GM10266 (cell line): ENCODE data around the gene MEGF11.
"Not testable (repeated sequence)": the region's sequence is repeated elsewhere in the genome, so short reads cannot be mapped to it uniquely, and the experiment has no call there.

Experiments
- DNase-seq: peaks from one replicate; pipeline ENCODE4 v3.0.0; 2012; ENCODE audit errors: extremely low spot score
- TF ChIP-seq, protein P1 (sequence below): IDR thresholded peaks from 2 replicates; pipeline ENCODE4 v1.5.1; 2012; ENCODE audit warnings: mild to moderate bottlenecking, low read depth; ENCODE audit not compliant: control insufficient read depth, insufficient read depth; ENCODE audit errors: missing control alignments

The MEGF11 gene

DNA sequence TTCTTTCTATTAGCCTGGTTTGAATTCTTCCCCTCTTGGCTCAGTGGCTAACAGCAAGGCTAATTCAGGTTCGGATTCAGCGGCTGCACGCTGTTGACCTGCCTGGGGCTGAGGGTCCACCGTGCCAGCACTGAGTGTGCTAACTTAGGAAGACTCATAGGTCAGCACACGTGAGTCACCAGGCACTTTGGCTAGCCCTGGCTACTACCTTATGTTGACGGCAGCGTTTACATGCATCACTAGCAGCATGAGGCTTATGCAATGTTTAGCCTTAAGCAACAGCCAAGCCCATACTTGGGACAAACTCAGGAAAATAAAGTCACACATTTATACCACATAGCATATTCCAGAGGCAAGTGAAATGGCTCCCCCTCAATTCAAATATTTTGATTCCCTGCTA is 246.6 kb downstream of the MEGF11 start:
- TF ChIP-seq, protein P1, sequence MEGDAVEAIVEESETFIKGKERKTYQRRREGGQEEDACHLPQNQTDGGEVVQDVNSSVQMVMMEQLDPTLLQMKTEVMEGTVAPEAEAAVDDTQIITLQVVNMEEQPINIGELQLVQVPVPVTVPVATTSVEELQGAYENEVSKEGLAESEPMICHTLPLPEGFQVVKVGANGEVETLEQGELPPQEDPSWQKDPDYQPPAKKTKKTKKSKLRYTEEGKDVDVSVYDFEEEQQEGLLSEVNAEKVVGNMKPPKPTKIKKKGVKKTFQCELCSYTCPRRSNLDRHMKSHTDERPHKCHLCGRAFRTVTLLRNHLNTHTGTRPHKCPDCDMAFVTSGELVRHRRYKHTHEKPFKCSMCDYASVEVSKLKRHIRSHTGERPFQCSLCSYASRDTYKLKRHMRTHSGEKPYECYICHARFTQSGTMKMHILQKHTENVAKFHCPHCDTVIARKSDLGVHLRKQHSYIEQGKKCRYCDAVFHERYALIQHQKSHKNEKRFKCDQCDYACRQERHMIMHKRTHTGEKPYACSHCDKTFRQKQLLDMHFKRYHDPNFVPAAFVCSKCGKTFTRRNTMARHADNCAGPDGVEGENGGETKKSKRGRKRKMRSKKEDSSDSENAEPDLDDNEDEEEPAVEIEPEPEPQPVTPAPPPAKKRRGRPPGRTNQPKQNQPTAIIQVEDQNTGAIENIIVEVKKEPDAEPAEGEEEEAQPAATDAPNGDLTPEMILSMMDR: no peak
- no peak for DNase-seq

DNA sequence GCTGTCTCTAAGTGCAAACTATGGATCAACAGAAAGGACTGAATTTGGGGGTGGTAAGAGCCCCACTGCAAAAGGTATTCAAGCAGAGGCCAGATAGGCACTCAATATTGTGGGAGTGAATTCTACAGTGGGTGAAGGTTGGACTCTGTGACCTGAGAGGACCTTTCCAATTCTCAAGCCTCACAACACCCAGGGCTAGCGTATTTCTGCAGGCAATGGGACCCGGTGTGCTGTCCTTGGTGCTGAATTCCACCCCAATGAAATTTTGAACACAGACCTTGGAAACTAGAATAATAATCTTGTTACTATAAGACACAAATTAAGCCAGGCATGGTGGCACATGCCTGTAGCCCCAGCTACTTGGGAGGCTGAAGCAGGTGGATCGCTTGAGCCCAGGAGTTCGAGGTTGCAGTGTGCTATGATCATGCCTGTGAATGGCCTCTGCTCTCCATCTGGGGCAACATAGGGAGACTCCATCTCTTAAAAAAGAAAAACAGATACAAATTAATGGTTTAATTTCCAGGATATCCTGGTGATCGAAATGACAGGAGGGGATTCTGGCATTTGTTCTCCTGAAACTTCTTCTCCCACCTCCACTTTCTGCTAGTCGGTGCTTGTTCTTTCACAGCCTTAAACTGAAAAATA is 248.8 kb downstream of the MEGF11 start:
- TF ChIP-seq, protein P1: no peak
- peak; percentile 40 for DNase-seq

DNA sequence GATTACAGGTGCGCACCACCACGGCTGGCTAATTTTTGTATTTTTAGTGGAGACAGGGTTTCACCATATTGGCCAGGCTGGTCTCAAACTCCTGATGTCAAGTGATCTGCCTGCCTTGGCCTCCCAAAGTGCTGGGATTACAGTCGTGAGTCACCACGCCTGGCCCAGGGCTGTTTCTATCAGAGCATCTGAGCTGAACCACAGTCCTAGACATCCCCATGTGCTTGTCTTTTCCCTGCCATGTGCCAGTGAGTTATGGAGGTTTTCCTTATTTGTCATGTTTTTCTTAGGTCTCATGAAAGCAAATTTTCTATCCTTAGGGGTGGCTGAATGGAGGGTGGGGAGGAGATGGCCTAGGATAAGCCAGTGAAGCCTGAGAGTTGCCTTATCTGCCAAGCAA is 250.4 kb downstream of the MEGF11 start:
- DNase-seq: not testable (repeated sequence)

DNA sequence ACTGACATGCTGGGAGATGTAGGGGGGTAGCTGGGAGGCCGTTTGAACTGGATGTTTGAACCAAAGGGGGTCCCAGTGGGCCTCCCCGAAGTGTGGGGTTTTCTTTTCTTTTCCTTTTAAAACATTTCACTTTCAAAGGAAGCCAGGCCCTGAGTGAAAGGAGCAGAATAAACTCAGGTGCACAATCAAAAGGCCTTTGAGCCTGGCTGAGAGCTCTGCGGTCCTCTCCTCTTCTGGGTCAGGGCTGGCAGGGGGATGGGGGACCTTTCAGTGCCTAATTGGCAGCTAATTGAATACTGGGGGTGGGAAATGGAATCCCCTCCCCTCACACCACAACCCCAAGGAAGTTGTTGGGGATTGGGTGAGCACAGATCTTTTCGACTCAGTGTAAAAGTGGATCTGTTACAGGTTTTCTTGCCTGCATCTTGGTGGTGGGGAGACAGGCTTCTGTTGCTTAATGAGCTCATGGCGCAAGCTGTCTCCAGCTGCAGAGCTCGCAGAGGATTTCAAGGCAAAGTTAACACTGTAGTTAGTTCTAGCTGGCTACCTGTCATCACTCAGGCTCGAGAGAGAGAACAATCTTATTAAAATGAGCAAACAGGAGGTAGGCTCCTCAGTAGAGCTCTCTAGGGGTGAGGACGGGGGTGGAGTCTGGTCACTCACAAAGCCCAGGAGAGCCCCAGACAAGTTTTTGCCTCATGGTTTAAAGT is 251.7 kb downstream of the MEGF11 start:
- TF ChIP-seq, protein P1: no peak
- no peak for DNase-seq

DNA sequence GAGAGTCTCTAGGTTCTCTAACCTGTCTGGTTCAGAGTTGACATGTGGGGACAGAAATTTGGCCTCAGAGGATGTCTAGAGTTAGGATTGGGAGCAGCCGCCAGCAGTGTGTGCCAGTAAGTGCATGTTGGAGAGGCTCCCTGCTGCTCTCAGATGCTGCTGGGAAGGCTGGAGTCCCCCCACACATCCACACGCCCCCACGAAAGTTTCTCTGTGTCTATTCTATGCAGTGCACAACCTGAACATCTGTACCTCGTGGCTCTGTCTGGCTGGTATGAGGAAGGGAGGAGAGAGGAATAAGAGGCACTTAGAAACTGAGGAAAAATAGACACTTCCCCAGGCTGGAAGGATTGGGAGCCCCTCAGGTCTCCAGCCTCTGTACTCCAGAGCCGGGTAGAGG is 252.5 kb downstream of the MEGF11 start:
- DNase-seq: no peak

DNA sequence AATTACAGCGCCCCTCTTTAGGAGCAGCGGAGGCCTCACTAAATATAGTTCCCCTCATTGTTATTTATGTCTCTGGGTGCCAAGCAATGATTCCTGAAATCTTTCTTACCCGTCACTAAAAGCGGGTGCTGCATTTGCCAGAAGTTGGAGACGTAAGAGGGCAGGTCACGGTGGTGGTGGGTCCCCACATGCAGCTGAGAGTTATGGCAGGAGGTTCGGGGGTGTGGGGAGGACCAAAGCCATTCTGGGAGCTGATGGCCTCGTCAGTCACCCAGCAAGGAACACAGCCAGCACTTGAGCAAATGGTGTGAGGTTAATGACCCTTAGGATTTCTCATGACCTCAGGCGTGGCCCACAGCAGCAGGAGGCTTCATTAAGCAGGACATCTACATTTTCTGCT is 255.1 kb downstream of the MEGF11 start:
- TF ChIP-seq, protein P1: no peak
- no peak for DNase-seq

More for the DNA sequence above, 252.5 kb downstream of the MEGF11 start:
- TF ChIP-seq, protein P1: no peak

DNA sequence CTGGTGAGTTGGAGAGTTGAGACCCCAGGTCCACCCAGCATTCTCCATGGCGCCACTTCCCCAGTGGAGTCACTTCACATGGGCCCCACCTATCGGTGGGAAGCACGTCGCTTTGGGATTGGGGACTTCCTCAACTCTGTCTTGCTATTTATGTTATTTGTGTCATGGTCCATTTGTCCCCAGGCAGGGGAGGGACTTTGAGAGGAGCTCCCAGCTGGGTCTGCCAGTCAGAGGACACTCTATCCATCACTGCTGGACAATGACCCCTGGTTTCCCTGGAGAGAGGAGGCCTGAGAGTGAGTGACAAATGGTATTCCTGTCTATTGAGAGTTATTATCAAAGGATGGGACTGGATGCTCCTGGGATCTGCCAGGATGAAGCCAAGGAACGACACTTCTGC is 256.6 kb downstream of the MEGF11 start:
- no peak for DNase-seq
- TF ChIP-seq, protein P1: no peak

DNA sequence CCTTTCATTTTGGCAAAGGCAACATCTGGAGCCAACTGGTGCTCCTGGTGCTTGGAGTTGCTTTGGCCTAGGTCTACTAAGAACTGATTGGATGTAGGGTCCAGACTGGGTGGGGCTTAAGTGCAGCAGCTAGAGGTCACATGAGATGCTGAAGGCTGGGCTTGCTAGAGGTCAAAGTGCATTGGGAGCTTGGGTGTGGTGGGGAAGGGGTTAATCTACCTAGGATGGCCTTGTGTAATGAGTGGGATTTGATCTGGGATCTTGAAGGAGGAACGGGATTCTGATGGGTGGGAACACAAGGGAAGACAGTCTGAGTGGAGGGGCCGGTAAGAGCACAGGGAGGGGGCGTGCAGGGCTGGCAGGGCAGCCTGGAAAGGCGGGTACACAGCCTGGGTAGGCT is 258.7 kb downstream of the MEGF11 start:
- TF ChIP-seq, protein P1: no peak
- DNase-seq: no peak
